ENCODE data around the gene ANK3. TPM values are rescaled to one million over a fixed set of nuclear protein-coding genes. Genes with fewer than 3 reads are reported as not detected.

The ANK3 gene
- total RNA-seq, 2 experiments from 2014 or later = 60.5 to 61.9 TPM

DNA sequence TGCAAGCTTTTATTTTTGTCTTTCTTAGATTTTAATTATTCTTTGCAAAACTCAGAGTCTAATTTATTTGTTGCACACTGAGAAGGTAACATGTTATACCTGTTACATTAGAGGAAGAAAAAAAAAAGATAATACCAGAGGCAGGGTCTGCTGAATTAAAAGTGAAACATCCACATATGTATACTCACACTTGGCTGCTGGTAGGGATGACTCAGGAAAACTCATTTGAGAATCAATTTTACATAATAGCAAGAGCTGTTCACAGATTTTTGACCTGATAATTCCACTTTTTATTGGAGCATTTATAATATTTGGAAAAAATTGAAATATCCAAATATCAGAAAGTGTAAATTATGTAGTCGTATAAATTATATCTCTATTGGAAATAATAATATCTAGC lies 405.3 kb downstream of the ANK3 start:
- DNase-seq = no peak
- Histone ChIP-seq H3K4me3 (ENCODE audit: low read length) (no peak overlapping the region), H3K36me3 (ENCODE audit: insufficient read depth, low read length) (no peaks in the 10 kb centered on the region), H3K27me3 (ENCODE audit: control insufficient read depth in 1 of 2, insufficient read depth in 2 of 2, low read length in 2 of 2) (no peaks in the 10 kb centered on the region), H3K27ac (ENCODE audit: low read depth in 1 of 2, low read length in 2 of 2) (no peak overlapping the region), H3K9me3 (ENCODE audit: control insufficient read depth in 1 of 2, insufficient read depth in 1 of 2, low read length in 2 of 2) (peaks cover 0 to 4% of the 10 kb centered on the region in 2 experiments), H3K4me1 (ENCODE audit: insufficient read depth, low read length) (no peaks in the 10 kb centered on the region)
- ChIA-PET POLR2A (interaction anchor here (0.6 to 0.7 kb wide), 3 partner anchors 27 to 97 kb away, joined by 3 to 5 read pairs (median 3); no protein-coding TSS in a partner anchor), CTCF (interaction anchor here (1.0 kb wide), 1 partner anchor 395 kb away, joined by 3 read pairs; no protein-coding TSS in a partner anchor)
- no peak for ATAC-seq (ENCODE audit: poor library complexity)
- Mint-ChIP-seq H3K4me3 (no peak overlapping the region), H3K4me1 (ENCODE audit: low read depth) (no peaks in the 10 kb centered on the region), H3K9me3 (no peaks in the 10 kb centered on the region), H3K27ac (no peak overlapping the region), H3K36me3 (ENCODE audit: low read depth) (no peaks in the 10 kb centered on the region), H3K27me3 (peaks cover 26% of the 10 kb centered on the region)
- TF ChIP-seq, protein P1, sequence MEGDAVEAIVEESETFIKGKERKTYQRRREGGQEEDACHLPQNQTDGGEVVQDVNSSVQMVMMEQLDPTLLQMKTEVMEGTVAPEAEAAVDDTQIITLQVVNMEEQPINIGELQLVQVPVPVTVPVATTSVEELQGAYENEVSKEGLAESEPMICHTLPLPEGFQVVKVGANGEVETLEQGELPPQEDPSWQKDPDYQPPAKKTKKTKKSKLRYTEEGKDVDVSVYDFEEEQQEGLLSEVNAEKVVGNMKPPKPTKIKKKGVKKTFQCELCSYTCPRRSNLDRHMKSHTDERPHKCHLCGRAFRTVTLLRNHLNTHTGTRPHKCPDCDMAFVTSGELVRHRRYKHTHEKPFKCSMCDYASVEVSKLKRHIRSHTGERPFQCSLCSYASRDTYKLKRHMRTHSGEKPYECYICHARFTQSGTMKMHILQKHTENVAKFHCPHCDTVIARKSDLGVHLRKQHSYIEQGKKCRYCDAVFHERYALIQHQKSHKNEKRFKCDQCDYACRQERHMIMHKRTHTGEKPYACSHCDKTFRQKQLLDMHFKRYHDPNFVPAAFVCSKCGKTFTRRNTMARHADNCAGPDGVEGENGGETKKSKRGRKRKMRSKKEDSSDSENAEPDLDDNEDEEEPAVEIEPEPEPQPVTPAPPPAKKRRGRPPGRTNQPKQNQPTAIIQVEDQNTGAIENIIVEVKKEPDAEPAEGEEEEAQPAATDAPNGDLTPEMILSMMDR (IDR thresholded peaks at IDR 0.05) = no peak
- intact Hi-C loops (cut with DNase I, micrococcal nuclease) = no loop called here

- H3K27me3 Mint-ChIP-seq = no peaks in the 10 kb centered on the region
- ChIA-PET POLR2A (no interaction called here), CTCF (interaction anchor here (1.3 kb wide), 1 partner anchor 9 kb away, joined by 3 read pairs; no protein-coding TSS in a partner anchor)
- H3K9me3 ChIP-seq (ENCODE audit: control insufficient read depth in 1 of 2, insufficient read depth in 1 of 2, low read length in 2 of 2) = peaks cover 13 to 15% of the 10 kb centered on the region in 2 experiments
- H3K36me3 Mint-ChIP-seq (ENCODE audit: low read depth) = no peaks in the 10 kb centered on the region
- H3K9me3 Mint-ChIP-seq = peaks cover 13% of the 10 kb centered on the region
- no peak overlapping the region for H3K4me3 Mint-ChIP-seq
- intact Hi-C loops (cut with DNase I, micrococcal nuclease) = no loop called here
- TF ChIP-seq, protein P1 (IDR thresholded peaks at IDR 0.05) = no peak
- no peak overlapping the region for H3K27ac ChIP-seq (ENCODE audit: low read depth in 1 of 2, low read length in 2 of 2)
- H3K36me3 ChIP-seq (ENCODE audit: insufficient read depth, low read length) = no peaks in the 10 kb centered on the region
- ATAC-seq (ENCODE audit: poor library complexity) (no peak), DNase-seq (no peak)
- no peak overlapping the region for H3K4me3 ChIP-seq (ENCODE audit: low read length)
- H3K27me3 ChIP-seq (ENCODE audit: control insufficient read depth in 1 of 2, insufficient read depth in 2 of 2, low read length in 2 of 2) = no peaks in the 10 kb centered on the region
- no peaks in the 10 kb centered on the region for H3K4me1 Mint-ChIP-seq (ENCODE audit: low read depth)
- no peaks in the 10 kb centered on the region for H3K4me1 ChIP-seq (ENCODE audit: insufficient read depth, low read length)
- no peak overlapping the region for H3K27ac Mint-ChIP-seq
Observed at GRCh38 chr10:59980356-59980755, 409.3 kb downstream of the ANK3 start.

- H3K4me1 ChIP-seq (ENCODE audit: insufficient read depth, low read length) = no peaks in the 10 kb centered on the region
- Mint-ChIP-seq H3K4me3 (no peak overlapping the region), H3K27me3 (no peaks in the 10 kb centered on the region), H3K36me3 (ENCODE audit: low read depth) (no peaks in the 10 kb centered on the region), H3K4me1 (ENCODE audit: low read depth) (no peaks in the 10 kb centered on the region), H3K9me3 (peaks cover 13% of the 10 kb centered on the region), H3K27ac (no peak overlapping the region)
- no peak for DNase-seq
- ChIA-PET POLR2A (no interaction called here), CTCF (no interaction called here)
- H3K9me3 ChIP-seq (ENCODE audit: control insufficient read depth in 1 of 2, insufficient read depth in 1 of 2, low read length in 2 of 2) = peaks cover 13 to 15% of the 10 kb centered on the region in 2 experiments
- TF ChIP-seq, protein P1 (IDR thresholded peaks at IDR 0.05) = no peak
- ATAC-seq (ENCODE audit: poor library complexity) = no peak
- H3K4me3 ChIP-seq (ENCODE audit: low read length) = no peak overlapping the region
- no peaks in the 10 kb centered on the region for H3K27me3 ChIP-seq (ENCODE audit: control insufficient read depth in 1 of 2, insufficient read depth in 2 of 2, low read length in 2 of 2)
- no peak overlapping the region for H3K27ac ChIP-seq (ENCODE audit: low read depth in 1 of 2, low read length in 2 of 2)
- no peaks in the 10 kb centered on the region for H3K36me3 ChIP-seq (ENCODE audit: insufficient read depth, low read length)
- intact Hi-C loops (cut with DNase I, micrococcal nuclease) = no loop called here
Observed at GRCh38 chr10:59977486-59977885, 412.2 kb downstream of the ANK3 start.
